H9 (cell line): ENCODE data around the gene ARMC12. TPM values are rescaled to one million over a fixed set of nuclear protein-coding genes. Genes with fewer than 3 reads are reported as not detected.

Source experiments
- DNase-seq: peaks from one replicate; pipeline ENCODE4 v3.0.0-alpha.2; 2017
- H2AFZ ChIP-seq: one replicate; pipeline ENCODE4 v1.6.1; 2013; ENCODE audit warnings: mild to moderate bottlenecking, low read length, control low read depth, moderate library complexity
- H2AK5ac ChIP-seq: 2 replicates; pipeline ENCODE4 v1.6.1; 2013; ENCODE audit warnings: low read length, control low read depth, mixed read lengths; ENCODE audit not compliant: insufficient read length
- H2BK120ac ChIP-seq: one replicate; pipeline ENCODE4 v1.6.1; 2013; ENCODE audit warnings: low read depth, mild to moderate bottlenecking, low read length, control low read depth, inconsistent platforms; ENCODE audit not compliant: poor library complexity, severe bottlenecking
- H2BK12ac ChIP-seq: 2 replicates; pipeline ENCODE4 v1.6.1; 2013; ENCODE audit warnings: low read length, control low read depth, mixed read lengths, low read depth; ENCODE audit not compliant: insufficient read length
- H2BK15ac ChIP-seq: 2 replicates; pipeline ENCODE4 v1.6.1; 2013; ENCODE audit warnings: low read depth, low read length, control low read depth
- H2BK20ac ChIP-seq: one replicate; pipeline ENCODE4 v1.6.1; 2013; ENCODE audit warnings: low read depth, mild to moderate bottlenecking, low read length, control low read depth, inconsistent platforms; ENCODE audit not compliant: poor library complexity, severe bottlenecking
- H2BK5ac ChIP-seq: 2 replicates; pipeline ENCODE4 v1.6.1; 2013; ENCODE audit warnings: low read length, control low read depth, mixed read lengths; ENCODE audit not compliant: insufficient read length
- H3K14ac ChIP-seq: 2 replicates; pipeline ENCODE4 v1.6.1; 2013; ENCODE audit warnings: low read length, control low read depth; ENCODE audit not compliant: insufficient read depth
- H3K18ac ChIP-seq: 2 replicates; pipeline ENCODE4 v1.6.1; 2013; ENCODE audit warnings: low read depth, mild to moderate bottlenecking, mixed read lengths, low read length, control low read depth; ENCODE audit not compliant: insufficient read length
- H3K23ac ChIP-seq: 2 replicates; pipeline ENCODE4 v1.6.1; 2013; ENCODE audit warnings: low read length, control low read depth, mixed read lengths, low read depth; ENCODE audit not compliant: insufficient read length
- H3K23me2 ChIP-seq: 2 replicates; pipeline ENCODE4 v1.6.1; 2013; ENCODE audit warnings: low read depth, mild to moderate bottlenecking, mixed read lengths, low read length, control low read depth; ENCODE audit not compliant: insufficient read length, poor library complexity, severe bottlenecking
- H3K27ac ChIP-seq: 2 replicates; pipeline ENCODE4 v1.5.1; 2013; ENCODE audit warnings: low read length, control low read depth, mixed read lengths, low read depth; ENCODE audit not compliant: insufficient read length
- H3K27me3 ChIP-seq: 2 replicates; pipeline ENCODE4 v1.6.1; 2013; ENCODE audit warnings: low read length, control low read depth, inconsistent platforms; ENCODE audit not compliant: insufficient read depth
- H3K4ac ChIP-seq: 2 replicates; pipeline ENCODE4 v1.6.1; 2013; ENCODE audit warnings: low read depth, mild to moderate bottlenecking, control low read depth, inconsistent platforms, low read length, moderate library complexity
- H3K4me1 ChIP-seq: 2 replicates; pipeline ENCODE4 v1.6.1; 2013; ENCODE audit warnings: low read length, control low read depth, inconsistent platforms; ENCODE audit not compliant: insufficient read depth
- H3K4me2 ChIP-seq: 2 replicates; pipeline ENCODE4 v1.6.1; 2013; ENCODE audit warnings: low read length, control low read depth, mixed read lengths; ENCODE audit not compliant: insufficient read length, insufficient read depth
- H3K56ac ChIP-seq: 2 replicates; pipeline ENCODE4 v1.6.1; 2013; ENCODE audit warnings: low read depth, mild to moderate bottlenecking, mixed read lengths, low read length, control low read depth; ENCODE audit not compliant: insufficient read length
- H3K79me1 ChIP-seq: 2 replicates; pipeline ENCODE4 v1.6.1; 2013; ENCODE audit warnings: low read depth, mild to moderate bottlenecking, moderate library complexity, low read length, control low read depth, inconsistent platforms; ENCODE audit not compliant: insufficient read depth, poor library complexity, severe bottlenecking
- H3K79me2 ChIP-seq: 2 replicates; pipeline ENCODE4 v1.6.1; 2013; ENCODE audit warnings: low read length, control low read depth, inconsistent platforms; ENCODE audit not compliant: insufficient read depth
- H3K9ac ChIP-seq: 2 replicates; pipeline ENCODE4 v1.6.1; 2013; ENCODE audit warnings: low read length, control low read depth, mixed read lengths; ENCODE audit not compliant: insufficient read length; ENCODE audit errors: extremely low read depth
- H3K9me3 ChIP-seq: one replicate; pipeline ENCODE4 v1.6.1; 2013; ENCODE audit warnings: low read depth, low read length, inconsistent platforms; ENCODE audit not compliant: control insufficient read depth
- H3T11ph ChIP-seq: one replicate; pipeline ENCODE4 v1.6.1; 2013; ENCODE audit warnings: mild to moderate bottlenecking, low read length, control low read depth, inconsistent platforms
- H4K20me1 ChIP-seq: one replicate; pipeline ENCODE4 v1.6.1; 2013; ENCODE audit not compliant: control insufficient read depth, insufficient read length, insufficient read depth
- H4K5ac ChIP-seq: 2 replicates; pipeline ENCODE4 v1.6.1; 2013; ENCODE audit warnings: low read depth, mild to moderate bottlenecking, mixed read lengths, low read length, control low read depth; ENCODE audit not compliant: insufficient read length
- H4K8ac ChIP-seq: replicated peaks from 2 replicates; pipeline ENCODE4 v1.6.1; 2013; ENCODE audit warnings: low read length, control low read depth, mixed read lengths, low read depth; ENCODE audit not compliant: insufficient read length
- H4K91ac ChIP-seq: 2 replicates; pipeline ENCODE4 v1.6.1; 2013; ENCODE audit warnings: low read depth, mild to moderate bottlenecking, moderate library complexity, mixed read lengths, low read length, control low read depth; ENCODE audit not compliant: insufficient read length
- H3K27ac Mint-ChIP-seq, 3 experiments: 2 replicates in 2 of 3; 3 replicates in 1 of 3; pipeline ENCODE4 v1.8.0; 2020 to 2021; ENCODE audit warnings: mixed read lengths in 3 of 3, mild to moderate bottlenecking in 1 of 3, moderate library complexity in 1 of 3
- H3K27me3 Mint-ChIP-seq: 2 replicates; pipeline ENCODE4 v1.8.0; 2021; ENCODE audit warnings: low read depth, mild to moderate bottlenecking, moderate library complexity, mixed read lengths
- H3K36me3 Mint-ChIP-seq, 3 experiments: 2 replicates in 2 of 3; 3 replicates in 1 of 3; pipeline ENCODE4 v1.8.0; 2020 to 2021; ENCODE audit warnings: low read depth in 3 of 3, mixed read lengths in 3 of 3; ENCODE audit not compliant: insufficient read depth in 1 of 3
- H3K4me1 Mint-ChIP-seq, 2 experiments: 2 replicates each; pipeline ENCODE4 v1.8.0; 2020; ENCODE audit warnings: mixed read lengths in 2 of 2
- H3K4me3 Mint-ChIP-seq, 2 experiments: 2 replicates in 1 of 2; 3 replicates in 1 of 2; pipeline ENCODE4 v1.8.0; 2020 to 2021; ENCODE audit warnings: mild to moderate bottlenecking in 2 of 2, mixed read lengths in 2 of 2, moderate library complexity in 1 of 2
- H3K9me3 Mint-ChIP-seq, 2 experiments: 2 replicates in 1 of 2; 3 replicates in 1 of 2; pipeline ENCODE4 v1.8.0; 2020; ENCODE audit warnings: mild to moderate bottlenecking in 2 of 2, mixed read lengths in 2 of 2, moderate library complexity in 1 of 2
- total RNA-seq: library from RNA; stranded (reverse); gene quantifications from 2 replicates; pipeline ENCODE4 v1.2.1, GENCODE V29; 2021
- TF ChIP-seq, protein P1 (sequence below): fragments of 200-600 bp; sonication (generic); conservative IDR thresholded peaks from 3 replicates; pipeline ENCODE4 v1.8.0; 2021; ENCODE audit warnings: antibody characterized with exemption, mild to moderate bottlenecking

Gene ARMC12
- total RNA-seq, 1 experiment from 2014 or later = 1.7 TPM

DNA sequence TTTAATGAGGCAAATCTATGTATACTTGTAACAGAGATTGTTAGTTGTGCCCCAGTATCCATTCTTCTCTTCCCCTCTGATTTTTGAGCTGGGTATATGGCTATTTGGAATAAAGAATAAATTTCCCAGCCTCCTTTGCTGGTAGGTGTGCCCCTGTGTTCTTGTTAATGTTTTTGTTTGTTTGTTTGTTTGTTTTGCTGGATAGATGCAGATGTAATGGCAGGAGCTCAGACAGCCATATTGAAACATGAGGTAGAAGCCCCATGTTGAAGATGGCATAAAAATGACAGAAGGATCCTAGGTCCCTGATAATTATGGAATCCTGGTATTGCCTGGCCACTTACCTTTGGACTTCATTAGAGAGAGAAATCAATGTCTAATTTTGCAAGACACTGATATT, 28.2 kb upstream of the ARMC12 start:
- H3K79me2 ChIP-seq = no peaks in the 10 kb centered on the region
- no peak overlapping the region for H4K91ac ChIP-seq
- H3K4me1 ChIP-seq = no peaks in the 10 kb centered on the region
- no peak overlapping the region for H3K4me2 ChIP-seq
- Mint-ChIP-seq H3K4me1 (peaks cover under 1 to 3% of the 10 kb centered on the region in 2 experiments; a peak in 2 of 4 replicates), H3K9me3 (peaks cover 4 to 5% of the 10 kb centered on the region in 2 experiments; a peak in 3 of 5 replicates), H3K36me3 (peaks cover under 1 to 4% (median under 1%) of the 10 kb centered on the region in 3 experiments; a peak in 2 of 7 replicates), H3K27me3 (no peaks in the 10 kb centered on the region), H3K4me3 (no peak overlapping the region), H3K27ac (no peak overlapping the region)
- no peak overlapping the region for H3K14ac ChIP-seq
- H4K20me1 ChIP-seq = no peaks in the 10 kb centered on the region
- no peak overlapping the region for H2BK15ac ChIP-seq
- no peaks in the 10 kb centered on the region for H3K23me2 ChIP-seq
- no peak overlapping the region for H3K56ac ChIP-seq
- no peaks in the 10 kb centered on the region for H3K79me1 ChIP-seq
- TF ChIP-seq, protein P1, sequence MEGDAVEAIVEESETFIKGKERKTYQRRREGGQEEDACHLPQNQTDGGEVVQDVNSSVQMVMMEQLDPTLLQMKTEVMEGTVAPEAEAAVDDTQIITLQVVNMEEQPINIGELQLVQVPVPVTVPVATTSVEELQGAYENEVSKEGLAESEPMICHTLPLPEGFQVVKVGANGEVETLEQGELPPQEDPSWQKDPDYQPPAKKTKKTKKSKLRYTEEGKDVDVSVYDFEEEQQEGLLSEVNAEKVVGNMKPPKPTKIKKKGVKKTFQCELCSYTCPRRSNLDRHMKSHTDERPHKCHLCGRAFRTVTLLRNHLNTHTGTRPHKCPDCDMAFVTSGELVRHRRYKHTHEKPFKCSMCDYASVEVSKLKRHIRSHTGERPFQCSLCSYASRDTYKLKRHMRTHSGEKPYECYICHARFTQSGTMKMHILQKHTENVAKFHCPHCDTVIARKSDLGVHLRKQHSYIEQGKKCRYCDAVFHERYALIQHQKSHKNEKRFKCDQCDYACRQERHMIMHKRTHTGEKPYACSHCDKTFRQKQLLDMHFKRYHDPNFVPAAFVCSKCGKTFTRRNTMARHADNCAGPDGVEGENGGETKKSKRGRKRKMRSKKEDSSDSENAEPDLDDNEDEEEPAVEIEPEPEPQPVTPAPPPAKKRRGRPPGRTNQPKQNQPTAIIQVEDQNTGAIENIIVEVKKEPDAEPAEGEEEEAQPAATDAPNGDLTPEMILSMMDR = no peak
- H2BK12ac ChIP-seq = no peak overlapping the region
- H4K5ac ChIP-seq = no peak overlapping the region
- H2BK120ac ChIP-seq = no peak overlapping the region
- no peak for DNase-seq
- H2BK20ac ChIP-seq = no peak overlapping the region
- H4K8ac ChIP-seq = no peak overlapping the region
- H3K27me3 ChIP-seq = no peaks in the 10 kb centered on the region
- no peak overlapping the region for H3K18ac ChIP-seq
- H3K23ac ChIP-seq = no peak overlapping the region
- H3T11ph ChIP-seq = no peak overlapping the region
- no peak overlapping the region for H3K27ac ChIP-seq
- H2AK5ac ChIP-seq = no peak overlapping the region
- no peak overlapping the region for H2BK5ac ChIP-seq
- no peak overlapping the region for H2AFZ ChIP-seq
- no peak overlapping the region for H3K9ac ChIP-seq
- no peaks in the 10 kb centered on the region for H3K9me3 ChIP-seq
- H3K4ac ChIP-seq = no peak overlapping the region
